Spleen (tissue), 11 donors: ENCODE data around the gene ADAMTS19. TPM values are rescaled to one million over a fixed set of nuclear protein-coding genes. Genes with fewer than 3 reads are reported as not detected.

Source experiments
- DNase-seq: peaks from one replicate; pipeline ENCODE4 v3.0.0-alpha.2; 2020
- H3K27ac ChIP-seq, 8 donors: fragments of 200-600 bp; sonication (generic) in 7 of 8; 1 replicate in 4 of 8; 2 replicates in 4 of 8; pipeline versions ENCODE4 v1.5.0 to v1.8.0; 2016 to 2021; ENCODE audit warnings: inconsistent platforms in 4 of 8, mild to moderate bottlenecking in 4 of 8, moderate library complexity in 1 of 8
- H3K27me3 ChIP-seq, 7 donors: fragments of 200-600 bp; sonication (generic) in 6 of 7; replicated peaks in 1 of 7; 1 replicate in 4 of 7; 2 replicates in 3 of 7; pipeline versions ENCODE4 v1.5.0 to v1.8.0; 2016 to 2021; ENCODE audit warnings: inconsistent platforms in 3 of 7, mild to moderate bottlenecking in 1 of 7
- H3K36me3 ChIP-seq, 6 donors: fragments of 200-600 bp; sonication (generic) in 5 of 6; 1 replicate in 4 of 6; 2 replicates in 2 of 6; pipeline versions ENCODE4 v1.5.0 to v1.8.0; 2016 to 2021; ENCODE audit warnings: inconsistent platforms in 2 of 6
- H3K4me1 ChIP-seq, 6 donors: fragments of 200-600 bp; sonication (generic) in 5 of 6; 1 replicate in 3 of 6; 2 replicates in 3 of 6; pipeline versions ENCODE4 v1.5.0 to v1.8.0; 2016 to 2021; ENCODE audit warnings: inconsistent platforms in 3 of 6
- H3K4me3 ChIP-seq, 8 donors: fragments of 200-600 bp; sonication (generic) in 7 of 8; 1 replicate in 4 of 8; 2 replicates in 4 of 8; pipeline versions ENCODE4 v1.5.0 to v1.8.0; 2016 to 2021; ENCODE audit warnings: inconsistent platforms in 4 of 8, mild to moderate bottlenecking in 4 of 8, moderate library complexity in 2 of 8
- H3K9me3 ChIP-seq, 8 donors: fragments of 200-600 bp; sonication (generic) in 7 of 8; 1 replicate in 4 of 8; 2 replicates in 4 of 8; pipeline versions ENCODE4 v1.5.0 to v1.8.0; 2016 to 2021; ENCODE audit warnings: inconsistent platforms in 4 of 8
- POLR2A ChIP-seq, 3 donors: fragments of 450-650 bp; IDR thresholded peaks; one replicate each; pipeline ENCODE4 v1.5.1; 2017; ENCODE audit warnings: antibody characterized with exemption in 3 of 3, mild to moderate bottlenecking in 1 of 3
- POLR2AphosphoS5 ChIP-seq, 3 donors: sonication (generic); formaldehyde crosslinking; IDR thresholded peaks; one replicate each; pipeline ENCODE4 v1.5.1; 2017; ENCODE audit warnings: antibody characterized with exemption in 3 of 3
- WGBS, 5 donors: extraction: QIAGEN DNeasy Blood & Tissue Kit in 3 of 5; methylation state at CpG; one replicate each; pipeline versions ENCODE4 v1.1.5 to v1.1.7; 2013 to 2018; 5-methylcytosine and 5-hydroxymethylcytosine counted together
- intact Hi-C: fragments of 100-400 bp; cut with DNase I; formaldehyde crosslinking; loops from one replicate; pipeline ENCODE4 v1.15.0; 2023; ENCODE audit warnings: low total_unique reads
- polyA plus RNA-seq, 3 donors: library from polyadenylated mRNA; stranded (reverse); fragments of 200-250 nt; gene quantifications; one replicate each; pipeline ENCODE4 v1.2.1, GENCODE V29; 2013
- total RNA-seq, 7 donors: library from RNA; depleted of rRNA in 3 of 7; stranded (reverse); fragments of >200 nt in 3 of 7; fragmentation: NEBNext Ultra II Directional in 4 of 7; extraction: Animal tissue kit (Norgen Biotek cat#: 25700) in 4 of 7; gene quantifications; one replicate each; pipeline versions ENCODE4 v1.1.0 to v1.2.1, GENCODE V29; 2016 to 2021
- TF ChIP-seq, protein P1 (sequence below), 11 experiments: fragments of 200-600 bp in 7 of 11; fragments of 450-650 bp in 4 of 11; sonication (generic) in 4 of 11; IDR thresholded peaks in 8 of 11; conservative IDR thresholded peaks in 3 of 11; 1 replicate in 7 of 11; 2 replicates in 4 of 11; pipeline versions ENCODE4 v1.4.0 to v1.8.0; 2016 to 2021; ENCODE audit warnings: antibody characterized with exemption in 11 of 11, inconsistent platforms in 4 of 11, mild to moderate bottlenecking in 1 of 11
- donor health status: healthy with polysubstance abuse.
- donor health status: DM: no; HTN: no; CAD: no; lungs with moderate emphysema.
- donor health status: DM: no; HTN: no; CAD: no.
- donor health status: Bipolar disorder and iron deficiency.
- donor health status: healthy.
- donor health status: DM: no; HTN: no; CAD: no.
- donor health status: DM: yes; HTN: yes; CAD: no.

The ADAMTS19 gene
- total and polyA plus RNA-seq, 10 donors, result 0.02 TPM; not detected in 9

- Histone ChIP-seq H3K4me3 (no peak overlapping the region), H3K4me1 (no peaks in the 10 kb centered on the region), H3K9me3 (no peaks in the 10 kb centered on the region), H3K27ac (no peak overlapping the region), H3K27me3 (no peaks in the 10 kb centered on the region), H3K36me3 (no peaks in the 10 kb centered on the region)
- 77 to 95% (median 83%) methylated on average over 2 of the region's 2 CpGs for WGBS, 5 donors
- no peak for DNase-seq
- intact Hi-C loops, result no loop called here
- TF ChIP-seq, protein P1, sequence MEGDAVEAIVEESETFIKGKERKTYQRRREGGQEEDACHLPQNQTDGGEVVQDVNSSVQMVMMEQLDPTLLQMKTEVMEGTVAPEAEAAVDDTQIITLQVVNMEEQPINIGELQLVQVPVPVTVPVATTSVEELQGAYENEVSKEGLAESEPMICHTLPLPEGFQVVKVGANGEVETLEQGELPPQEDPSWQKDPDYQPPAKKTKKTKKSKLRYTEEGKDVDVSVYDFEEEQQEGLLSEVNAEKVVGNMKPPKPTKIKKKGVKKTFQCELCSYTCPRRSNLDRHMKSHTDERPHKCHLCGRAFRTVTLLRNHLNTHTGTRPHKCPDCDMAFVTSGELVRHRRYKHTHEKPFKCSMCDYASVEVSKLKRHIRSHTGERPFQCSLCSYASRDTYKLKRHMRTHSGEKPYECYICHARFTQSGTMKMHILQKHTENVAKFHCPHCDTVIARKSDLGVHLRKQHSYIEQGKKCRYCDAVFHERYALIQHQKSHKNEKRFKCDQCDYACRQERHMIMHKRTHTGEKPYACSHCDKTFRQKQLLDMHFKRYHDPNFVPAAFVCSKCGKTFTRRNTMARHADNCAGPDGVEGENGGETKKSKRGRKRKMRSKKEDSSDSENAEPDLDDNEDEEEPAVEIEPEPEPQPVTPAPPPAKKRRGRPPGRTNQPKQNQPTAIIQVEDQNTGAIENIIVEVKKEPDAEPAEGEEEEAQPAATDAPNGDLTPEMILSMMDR (IDR thresholded peaks at IDR 0.05 in 8 of 11, conservative IDR thresholded peaks at IDR 0.05 in 3 of 11), result no peak
- no peak for TF ChIP-seq POLR2AphosphoS5 (IDR thresholded peaks at IDR 0.05)
- TF ChIP-seq POLR2A (IDR thresholded peaks at IDR 0.05), result no peak
Observed at GRCh38 chr5:129746876-129747275, 286.8 kb downstream of the ADAMTS19 start.

DNA sequence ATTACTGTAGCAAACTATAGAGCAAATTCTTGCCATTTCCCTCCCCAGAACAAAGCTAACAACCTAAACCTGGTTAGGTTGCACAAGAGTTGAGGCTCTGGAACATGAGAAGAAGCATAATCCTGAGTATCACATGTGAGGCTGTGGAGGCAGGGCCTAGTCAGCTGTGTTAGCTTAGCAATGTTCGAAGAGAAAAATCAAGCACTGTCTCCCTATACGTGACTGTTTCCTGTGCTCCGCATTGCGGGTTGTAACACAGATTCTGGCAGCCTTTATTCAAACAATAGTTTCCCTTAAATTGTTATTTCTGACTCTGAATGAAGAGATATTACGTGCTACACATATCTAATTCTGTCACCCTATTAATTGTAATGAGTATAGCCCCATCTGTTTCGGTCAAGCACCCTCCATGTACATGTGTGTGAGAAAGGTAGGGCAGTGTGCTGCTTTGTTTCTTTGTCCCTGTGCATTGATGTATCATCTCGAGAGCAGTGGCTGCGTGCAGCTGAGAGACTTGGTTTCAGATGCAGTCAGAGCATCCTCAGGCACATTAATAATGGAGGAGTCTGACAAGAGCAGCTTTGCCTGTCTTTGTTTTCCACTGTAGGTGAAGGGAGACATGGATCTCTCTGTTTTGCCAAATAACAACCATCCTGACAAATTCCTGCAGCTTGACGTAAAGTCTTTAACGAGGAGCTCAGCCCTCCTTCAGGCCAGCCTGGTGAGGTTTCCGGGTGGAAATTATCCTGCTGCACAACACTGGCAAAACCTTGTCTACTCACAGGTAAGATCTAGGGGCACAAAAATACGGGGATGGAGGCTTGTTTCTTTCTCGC is 287.7 kb downstream of the ADAMTS19 start, which contains the start of gene MINAR2:
MINAR2 (plus strand) TSS at position 523 of the 836 bp plus-strand sequence; CDS start at position 620, 97 bp downstream.
- intact Hi-C loops, result no loop called here
- Histone ChIP-seq H3K4me3 (no peak within 1 kb of the TSS), H3K27ac (no peak within 1 kb of the TSS), H3K27me3 (no peaks in the 10 kb centered on the region), H3K9me3 (no peaks in the 10 kb centered on the region), H3K36me3 (no peaks in the 10 kb centered on the region), H3K4me1 (no peaks in the 10 kb centered on the region)
- TF ChIP-seq POLR2A (IDR thresholded peaks at IDR 0.05), result no peak
- TF ChIP-seq POLR2AphosphoS5 (IDR thresholded peaks at IDR 0.05), result no peak
- TF ChIP-seq, protein P1 (IDR thresholded peaks at IDR 0.05 in 8 of 11, conservative IDR thresholded peaks at IDR 0.05 in 3 of 11), result no peak
- no peak for DNase-seq
- 84 to 90% (median 86%) methylated on average over 13 of the region's 13 CpGs for WGBS, 5 donors

DNA sequence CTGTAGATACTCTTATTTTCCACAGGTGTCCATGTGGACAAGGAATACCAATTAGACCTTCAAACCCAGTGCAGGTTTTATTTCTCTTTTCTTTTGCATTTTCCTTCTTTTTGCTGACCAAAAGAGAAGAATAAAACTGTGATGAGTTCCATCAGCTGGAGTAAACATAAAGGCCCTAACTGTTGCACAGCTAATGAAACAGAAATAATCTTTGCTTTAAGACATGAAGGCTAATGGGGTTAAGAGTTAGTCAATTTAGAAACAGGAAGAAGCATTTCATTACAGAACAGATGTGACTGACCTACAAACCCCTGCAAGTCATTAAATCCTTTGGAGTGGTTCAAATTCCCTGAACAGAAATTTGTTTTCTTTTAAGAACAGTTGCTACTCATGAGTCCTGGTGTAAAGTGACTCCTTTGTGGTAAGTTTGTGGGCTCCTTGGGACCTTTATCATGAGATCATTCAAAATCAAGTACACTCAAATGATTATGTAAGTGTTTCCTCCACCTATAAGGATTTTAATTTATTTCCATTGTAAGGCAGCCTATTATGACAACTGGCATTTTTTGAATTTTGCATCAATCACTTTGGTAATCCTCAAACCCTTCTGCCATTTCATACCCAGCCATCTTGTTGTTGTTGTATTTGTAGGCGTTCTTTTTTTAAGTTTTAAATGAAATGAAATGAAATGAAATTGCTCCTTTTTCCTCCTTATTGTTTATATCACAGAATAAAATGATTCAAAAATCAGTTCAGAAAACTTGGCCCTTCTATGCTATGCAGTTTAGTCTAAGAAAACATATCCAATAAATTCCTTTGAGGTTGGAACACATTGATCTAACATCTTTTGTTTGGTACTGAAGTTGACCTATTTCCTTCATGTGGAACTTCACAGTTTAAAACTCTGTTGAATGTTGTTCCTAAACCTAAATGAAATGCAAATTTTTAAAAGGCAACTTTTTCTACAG is 289.1 kb downstream of the ADAMTS19 start:
- no peaks in the 10 kb centered on the region for H3K36me3 ChIP-seq
- no peak overlapping the region for H3K4me3 ChIP-seq
- TF ChIP-seq, protein P1 (IDR thresholded peaks at IDR 0.05 in 8 of 11, conservative IDR thresholded peaks at IDR 0.05 in 3 of 11), result no peak
- no peak for TF ChIP-seq POLR2A (IDR thresholded peaks at IDR 0.05)
- no peak for TF ChIP-seq POLR2AphosphoS5 (IDR thresholded peaks at IDR 0.05)
- WGBS, 5 donors, result 72 to 96% (median 93%) methylated on average over 1 of the region's 1 CpG
- H3K4me1 ChIP-seq, result no peaks in the 10 kb centered on the region
- DNase-seq, result no peak
- H3K27me3 ChIP-seq, result no peaks in the 10 kb centered on the region
- H3K9me3 ChIP-seq, result no peaks in the 10 kb centered on the region
- intact Hi-C loops, result no loop called here
- no peak overlapping the region for H3K27ac ChIP-seq
